PC-9 (cell line): ENCODE measurements around the gene CTNND2. TPM values are rescaled to one million over a fixed set of nuclear protein-coding genes. Genes with fewer than 3 reads are reported as not detected.

Experiments
- BruUV-seq: library from RNA; stranded (reverse); fragments of 400-500 nt; replicated peaks from 2 replicates; lab custom pipeline; 2021; lab: Mats Ljungman, UMichigan
- CTCF ChIA-PET: fragments of 300-600 bp; sonication (Branson Sonifier 250); formaldehyde crosslinking; loops from one replicate; lab custom pipeline; 2022; ENCODE audit warnings: antibody characterized with exemption; lab: Charles Lee
- POLR2A ChIA-PET: fragments of 300-600 bp; sonication (Branson Sonifier 250); formaldehyde crosslinking; loops from one replicate; lab custom pipeline; 2022; ENCODE audit warnings: antibody characterized with exemption; ENCODE audit not compliant: unreplicated experiment; lab: Charles Lee
- DNase-seq, 2 experiments: peaks; one replicate each; pipeline versions ENCODE4 v3.0.0 to v3.0.0-alpha.2; 2015 to 2022; ENCODE audit warnings: mixed read lengths in 1 of 2
- H2AFZ ChIP-seq: fragments of 200-600 bp; sonication (generic); 2 replicates; pipeline ENCODE4 v1.8.1; 2017; ENCODE audit warnings: antibody characterized with exemption
- H3F3A ChIP-seq: fragments of 200-600 bp; sonication (generic); 2 replicates; pipeline ENCODE4 v1.8.1; 2017; ENCODE audit warnings: antibody characterized with exemption, mild to moderate bottlenecking, low read depth; ENCODE audit not compliant: insufficient read depth
- H3K27ac ChIP-seq: fragments of 200-600 bp; sonication (generic); 2 replicates; pipeline ENCODE4 v1.6.1; 2016; ENCODE audit warnings: mixed run types
- H3K27me3 ChIP-seq: fragments of 200-600 bp; sonication (generic); 2 replicates; pipeline ENCODE4 v1.6.1; 2016; ENCODE audit warnings: low read depth, mixed run types; ENCODE audit not compliant: insufficient read depth
- H3K36me3 ChIP-seq: fragments of 200-600 bp; sonication (generic); 2 replicates; pipeline ENCODE4 v1.6.1; 2016; ENCODE audit warnings: low read depth, mixed run types
- H3K4me1 ChIP-seq: fragments of 200-600 bp; sonication (generic); replicated peaks from 2 replicates; pipeline ENCODE4 v1.6.1; 2016; ENCODE audit warnings: mixed run types; ENCODE audit not compliant: insufficient read depth
- H3K4me2 ChIP-seq: fragments of 200-600 bp; sonication (generic); 2 replicates; pipeline ENCODE4 v1.6.1; 2017; ENCODE audit warnings: mixed run types
- H3K4me3 ChIP-seq: fragments of 200-600 bp; sonication (generic); 2 replicates; pipeline ENCODE4 v1.6.1; 2016; ENCODE audit warnings: mixed run types
- H3K79me2 ChIP-seq: fragments of 200-600 bp; sonication (generic); 2 replicates; pipeline ENCODE4 v1.6.1; 2017; ENCODE audit warnings: low read depth, mixed run types
- H3K9me2 ChIP-seq: fragments of 200-600 bp; sonication (generic); 2 replicates; pipeline ENCODE4 v1.8.1; 2017; ENCODE audit warnings: mild to moderate bottlenecking; ENCODE audit not compliant: insufficient read depth
- H3K9me3 ChIP-seq: fragments of 200-600 bp; sonication (generic); 2 replicates; pipeline ENCODE4 v1.8.1; 2016; ENCODE audit warnings: low read depth; ENCODE audit not compliant: insufficient read depth
- H4K20me1 ChIP-seq: fragments of 200-600 bp; sonication (generic); 2 replicates; pipeline ENCODE4 v1.8.1; 2017; ENCODE audit not compliant: insufficient read depth
- CTCF ChIP-seq: fragments of 200-600 bp; sonication (generic); conservative IDR thresholded peaks from 2 replicates; pipeline ENCODE4 v1.6.1; 2017; ENCODE audit warnings: mixed run types, antibody characterized with exemption, mild to moderate bottlenecking, moderate library complexity
- EZH2 ChIP-seq: fragments of 200-600 bp; sonication (generic); IDR thresholded peaks from 2 replicates; pipeline ENCODE4 v1.8.0; 2017; ENCODE audit warnings: antibody characterized with exemption, low read depth
- intact Hi-C: fragments of 100-400 bp; cut with micrococcal nuclease; formaldehyde crosslinking; loops from one replicate; pipeline ENCODE4 v1.10.0; 2022; ENCODE audit not compliant: unreplicated experiment
- total RNA-seq: library from RNA; stranded (reverse); gene quantifications from 2 replicates; pipeline ENCODE4 v1.2.3, GENCODE V29; 2021

Gene CTNND2
- total RNA-seq, 1 experiment from 2014 or later: not detected

- Histone ChIP-seq H4K20me1 (no peaks in the 10 kb centered on the region), H3K9me3 (no peaks in the 10 kb centered on the region), H3F3A (no peaks in the 10 kb centered on the region), H3K9me2 (no peaks in the 10 kb centered on the region), H3K79me2 (no peaks in the 10 kb centered on the region), H3K27ac (no peak overlapping the region), H3K4me2 (no peak overlapping the region), H2AFZ (no peak overlapping the region), H3K27me3 (no peaks in the 10 kb centered on the region), H3K36me3 (no peaks in the 10 kb centered on the region), H3K4me1 (no peaks in the 10 kb centered on the region), H3K4me3 (no peak overlapping the region)
- DNase-seq: peak in 1 of 2 experiments; percentile 33
- TF ChIP-seq CTCF (no peak), EZH2 (no peak)
- BruUV-seq: no TSS peak
- ChIA-PET CTCF (no interaction called here), POLR2A (no interaction called here)
- intact Hi-C loops: no loop called here
These were observed 853.5 kb downstream of the CTNND2 start for GRCh38 chr5:11050596-11051304.

- H3K27me3 ChIP-seq: no peaks in the 10 kb centered on the region
- BruUV-seq: no TSS peak
- intact Hi-C loops: loop anchor here (5.0 kb wide), 1 partner anchor 596 kb away; no protein-coding TSS in a partner anchor
- ChIA-PET POLR2A (no interaction called here), CTCF (no interaction called here)
- H3K9me3 ChIP-seq: no peaks in the 10 kb centered on the region
- no peaks in the 10 kb centered on the region for H3K4me1 ChIP-seq
- H3K9me2 ChIP-seq: no peaks in the 10 kb centered on the region
- no peaks in the 10 kb centered on the region for H4K20me1 ChIP-seq
- H3K4me3 ChIP-seq: no peak overlapping the region
- DNase-seq: no peak
- no peaks in the 10 kb centered on the region for H3K79me2 ChIP-seq
- H3K4me2 ChIP-seq: no peak overlapping the region
- no peak overlapping the region for H2AFZ ChIP-seq
- TF ChIP-seq CTCF (peak; percentile 50), EZH2 (no peak)
- H3K36me3 ChIP-seq: no peaks in the 10 kb centered on the region
- H3K27ac ChIP-seq: no peak overlapping the region
- H3F3A ChIP-seq: no peaks in the 10 kb centered on the region
These were observed 855.5 kb downstream of the CTNND2 start for GRCh38 chr5:11048760-11049159.

GRCh38 chr5:11047625-11048024 lies 856.6 kb downstream of the CTNND2 start:
- Histone ChIP-seq H3K36me3 (no peaks in the 10 kb centered on the region), H3K4me2 (no peak overlapping the region), H4K20me1 (no peaks in the 10 kb centered on the region), H3F3A (no peaks in the 10 kb centered on the region), H3K79me2 (no peaks in the 10 kb centered on the region), H3K4me1 (no peaks in the 10 kb centered on the region), H2AFZ (no peak overlapping the region), H3K27me3 (no peaks in the 10 kb centered on the region), H3K9me2 (no peaks in the 10 kb centered on the region), H3K9me3 (no peaks in the 10 kb centered on the region), H3K27ac (no peak overlapping the region), H3K4me3 (no peak overlapping the region)
- ChIA-PET CTCF (no interaction called here), POLR2A (no interaction called here)
- no peak for DNase-seq
- BruUV-seq: no TSS peak
- TF ChIP-seq EZH2 (no peak), CTCF (no peak)
- intact Hi-C loops: loop anchor here (5.0 kb wide), 1 partner anchor 595 kb away; no protein-coding TSS in a partner anchor
